ENCODE data around the gene EPPIN. TPM values are rescaled to one million over a fixed set of nuclear protein-coding genes. Genes with fewer than 3 reads are reported as not detected.

Gene EPPIN
- polyA plus RNA-seq, 1 donor = 0.55 TPM

Other genes with a start within 250 kb of the EPPIN start
- gene RBPJL, start 240.6 kb downstream of the EPPIN start, polyA plus RNA-seq (ENCODE audit: insufficient read length) = not detected
- gene MATN4, start 239.1 kb downstream of the EPPIN start, polyA plus RNA-seq (ENCODE audit: insufficient read length) = 0.25 TPM
- 156 TPM for gene SDC4, start 199.0 kb downstream of the EPPIN start, polyA plus RNA-seq (ENCODE audit: insufficient read length)
- gene SYS1, start 184.2 kb downstream of the EPPIN start, polyA plus RNA-seq (ENCODE audit: insufficient read length) = 31.9 TPM
- gene TP53TG5, start 169.1 kb downstream of the EPPIN start, polyA plus RNA-seq (ENCODE audit: insufficient read length) = 2.0 TPM
- gene DBNDD2, start 139.1 kb downstream of the EPPIN start, polyA plus RNA-seq (ENCODE audit: insufficient read length) = 22.7 TPM
- 103 TPM for gene PIGT, start 131.3 kb downstream of the EPPIN start, polyA plus RNA-seq (ENCODE audit: insufficient read length)
- gene WFDC2, start 77.6 kb downstream of the EPPIN start, polyA plus RNA-seq (ENCODE audit: insufficient read length) = 164 TPM
- gene SPINT3, start 31.8 kb downstream of the EPPIN start, polyA plus RNA-seq (ENCODE audit: insufficient read length) = not detected
- 0.23 TPM for gene WFDC6, start 7.9 kb downstream of the EPPIN start, polyA plus RNA-seq (ENCODE audit: insufficient read length)
- gene WFDC8, start 31.9 kb upstream of the EPPIN start, polyA plus RNA-seq (ENCODE audit: insufficient read length) = 0.13 TPM
- not detected for gene WFDC10A, start 82.3 kb upstream of the EPPIN start, polyA plus RNA-seq (ENCODE audit: insufficient read length)
- gene WFDC9, start 83.9 kb upstream of the EPPIN start, polyA plus RNA-seq (ENCODE audit: insufficient read length) = not detected
- gene WFDC11, start 122.8 kb upstream of the EPPIN start, polyA plus RNA-seq (ENCODE audit: insufficient read length) = not detected
- gene WFDC13, start 154.6 kb upstream of the EPPIN start, polyA plus RNA-seq (ENCODE audit: insufficient read length) = not detected
- not detected for gene WFDC10B, start 157.6 kb upstream of the EPPIN start, polyA plus RNA-seq (ENCODE audit: insufficient read length)
- not detected for gene SPINT4, start 174.9 kb upstream of the EPPIN start, polyA plus RNA-seq (ENCODE audit: insufficient read length)
- 0.47 TPM for gene WFDC3, start 244.5 kb upstream of the EPPIN start, polyA plus RNA-seq (ENCODE audit: insufficient read length)
- gene DNTTIP1, start 244.6 kb upstream of the EPPIN start, polyA plus RNA-seq (ENCODE audit: insufficient read length) = 34.2 TPM

Data from left kidney (tissue), 1 donor.